Right lobe of liver (tissue), 6 donors: ENCODE data around the gene THEMIS. TPM values are rescaled to one million over a fixed set of nuclear protein-coding genes. Genes with fewer than 3 reads are reported as not detected.

ENCODE experiments used
- ATAC-seq, 4 donors: fragments of 200-7000 bp; cut with Tn5 transposase; one replicate each; pipeline ENCODE4 v1.9.1; 2020; ENCODE audit warnings: mild to moderate bottlenecking in 4 of 4, moderate library complexity in 4 of 4
- DNase-seq, 3 donors: peaks; one replicate each; pipeline ENCODE4 v3.0.0-alpha.2; 2020
- H3K27ac ChIP-seq, 3 donors: fragments of 200-600 bp; one replicate each; pipeline ENCODE4 v1.8.0; 2022
- H3K27me3 ChIP-seq, 2 donors: fragments of 200-600 bp; one replicate each; pipeline ENCODE4 v1.8.0; 2022
- H3K36me3 ChIP-seq, 4 donors: fragments of 200-600 bp; sonication (generic) in 1 of 4; one replicate each; pipeline versions ENCODE4 v1.5.1 to v1.8.0; 2017 to 2022; ENCODE audit warnings: control low read depth in 1 of 4
- H3K4me1 ChIP-seq, 4 donors: fragments of 200-600 bp; sonication (generic) in 1 of 4; one replicate each; pipeline versions ENCODE4 v1.5.1 to v1.8.0; 2017 to 2022; ENCODE audit warnings: control low read depth in 1 of 4
- H3K4me3 ChIP-seq, 3 donors: fragments of 200-600 bp; one replicate each; pipeline ENCODE4 v1.8.0; 2022
- H3K9me3 ChIP-seq, 4 donors: fragments of 200-600 bp; sonication (generic) in 1 of 4; one replicate each; pipeline versions ENCODE4 v1.5.1 to v1.8.0; 2017 to 2022; ENCODE audit warnings: control low read depth in 1 of 4
- POLR2A ChIP-seq: fragments of 450-650 bp; IDR thresholded peaks from one replicate; pipeline ENCODE4 v1.6.1; 2017; ENCODE audit warnings: antibody characterized with exemption, mild to moderate bottlenecking
- WGBS: methylation state at CpG from one replicate; pipeline ENCODE4 v1.1.6; 2018; ENCODE audit warnings: low coverage, low lambda C conversion rate; ENCODE audit not compliant: insufficient coverage; ENCODE audit errors: missing lambda C conversion rate; 5-methylcytosine and 5-hydroxymethylcytosine counted together
- intact Hi-C, 2 donors: fragments of 100-400 bp; cut with DNase I; formaldehyde crosslinking; loops; one replicate each; pipeline versions ENCODE4 v1.11.2 to v1.14.1; 2022
- total RNA-seq, 6 experiments: library from RNA; depleted of rRNA in 2 of 6; stranded (reverse); fragments of >200 nt in 2 of 6; fragmentation: NEBNext Ultra II Directional in 3 of 6; extraction: Animal tissue kit (Norgen Biotek cat#: 25700) in 3 of 6; gene quantifications; one replicate each; pipeline versions ENCODE4 v1.1.0 to v1.2.4, GENCODE V29; 2016 to 2023
- TF ChIP-seq, protein P1 (sequence below), 4 donors: fragments of 200-600 bp in 3 of 4; fragments of 450-650 bp in 1 of 4; IDR thresholded peaks; one replicate each; pipeline versions ENCODE4 v1.5.1 to v1.8.0; 2016 to 2022; ENCODE audit warnings: antibody characterized with exemption in 4 of 4, mild to moderate bottlenecking in 2 of 4
- donor health status: DM: no; HTN: yes; CAD: no.
- donor health status: DM: no; HTN: no; CAD: no.
- donor health status: DM: no; HTN: no; CAD: no.
- donor health status: DM: no; HTN: yes; CAD: no.
- donor health status: DM: no; HTN: yes; CAD: no.

THEMIS gene
- total RNA-seq, 6 experiments from 2014 or later = 0.09 to 0.61 (median 0.17) TPM; not detected in 1

DNA sequence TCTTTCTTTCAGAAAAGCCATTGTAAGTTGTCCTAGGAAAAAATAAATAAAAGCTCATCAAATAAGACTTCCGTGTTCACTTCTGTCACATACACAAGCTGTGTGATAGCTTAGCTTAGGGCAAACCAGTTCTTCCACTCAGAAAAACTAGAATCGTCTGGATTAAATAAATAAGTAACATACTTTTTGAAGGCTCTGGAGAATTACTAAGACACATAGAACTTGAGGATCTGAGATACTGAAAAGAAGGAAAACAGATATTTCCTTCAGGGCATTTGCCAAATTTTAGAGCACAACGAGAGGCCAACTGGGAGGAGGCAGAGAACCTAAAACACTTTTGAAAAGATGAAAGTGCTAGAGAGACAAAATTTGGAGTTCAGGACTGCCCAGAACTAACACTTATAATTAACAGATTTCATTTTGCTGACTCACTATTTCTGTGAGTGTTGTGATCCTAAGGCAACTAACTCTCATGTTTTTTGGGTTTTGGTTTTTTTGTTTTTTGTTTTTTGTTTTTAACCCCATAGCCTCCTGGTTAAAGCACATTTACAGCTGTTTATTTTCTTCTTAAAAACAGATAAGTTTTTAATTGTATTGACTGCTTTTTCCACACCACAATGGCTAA, 38.7 kb upstream of the THEMIS start:
- 41% methylated on average over 3 of the region's 3 CpGs for WGBS
- TF ChIP-seq, protein P1, sequence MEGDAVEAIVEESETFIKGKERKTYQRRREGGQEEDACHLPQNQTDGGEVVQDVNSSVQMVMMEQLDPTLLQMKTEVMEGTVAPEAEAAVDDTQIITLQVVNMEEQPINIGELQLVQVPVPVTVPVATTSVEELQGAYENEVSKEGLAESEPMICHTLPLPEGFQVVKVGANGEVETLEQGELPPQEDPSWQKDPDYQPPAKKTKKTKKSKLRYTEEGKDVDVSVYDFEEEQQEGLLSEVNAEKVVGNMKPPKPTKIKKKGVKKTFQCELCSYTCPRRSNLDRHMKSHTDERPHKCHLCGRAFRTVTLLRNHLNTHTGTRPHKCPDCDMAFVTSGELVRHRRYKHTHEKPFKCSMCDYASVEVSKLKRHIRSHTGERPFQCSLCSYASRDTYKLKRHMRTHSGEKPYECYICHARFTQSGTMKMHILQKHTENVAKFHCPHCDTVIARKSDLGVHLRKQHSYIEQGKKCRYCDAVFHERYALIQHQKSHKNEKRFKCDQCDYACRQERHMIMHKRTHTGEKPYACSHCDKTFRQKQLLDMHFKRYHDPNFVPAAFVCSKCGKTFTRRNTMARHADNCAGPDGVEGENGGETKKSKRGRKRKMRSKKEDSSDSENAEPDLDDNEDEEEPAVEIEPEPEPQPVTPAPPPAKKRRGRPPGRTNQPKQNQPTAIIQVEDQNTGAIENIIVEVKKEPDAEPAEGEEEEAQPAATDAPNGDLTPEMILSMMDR (IDR thresholded peaks at IDR 0.05) = no peak
- TF ChIP-seq POLR2A = no peak
- Histone ChIP-seq H3K27me3 (no peaks in the 10 kb centered on the region), H3K4me3 (no peak overlapping the region), H3K4me1 (no peaks in the 10 kb centered on the region), H3K36me3 (no peaks in the 10 kb centered on the region), H3K9me3 (no peaks in the 10 kb centered on the region), H3K27ac (no peak overlapping the region)
- intact Hi-C loops = no loop called here
- ATAC-seq = no peak
- DNase-seq = no peak

DNA sequence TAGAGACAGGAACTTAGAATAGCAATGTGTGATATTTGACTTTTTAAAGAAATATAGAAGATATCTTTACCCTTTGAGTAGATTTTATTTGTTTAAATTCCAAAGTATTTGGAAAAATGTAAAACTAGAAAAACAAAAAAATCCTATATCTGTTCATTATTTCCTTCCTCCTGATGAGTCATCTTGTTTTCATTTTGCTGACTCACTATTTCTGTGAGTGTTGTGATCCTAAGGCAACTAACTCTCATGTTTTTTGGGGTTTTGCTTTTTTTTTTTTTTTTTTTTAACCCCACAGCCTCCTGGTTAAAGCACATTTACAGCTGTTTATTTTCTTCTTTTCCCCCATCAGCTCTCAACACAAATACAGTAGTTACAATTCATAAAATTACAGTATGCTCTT, 37.8 kb upstream of the THEMIS start:
- no peaks in the 10 kb centered on the region for H3K36me3 ChIP-seq
- H3K9me3 ChIP-seq = no peaks in the 10 kb centered on the region
- H3K4me1 ChIP-seq = no peaks in the 10 kb centered on the region
- intact Hi-C loops = no loop called here
- no peak for ATAC-seq
- no peak for TF ChIP-seq POLR2A
- TF ChIP-seq, protein P1 (IDR thresholded peaks at IDR 0.05) = no peak
- no peak overlapping the region for H3K27ac ChIP-seq
- no peaks in the 10 kb centered on the region for H3K27me3 ChIP-seq
- H3K4me3 ChIP-seq = no peak overlapping the region
- DNase-seq = no peak

DNA sequence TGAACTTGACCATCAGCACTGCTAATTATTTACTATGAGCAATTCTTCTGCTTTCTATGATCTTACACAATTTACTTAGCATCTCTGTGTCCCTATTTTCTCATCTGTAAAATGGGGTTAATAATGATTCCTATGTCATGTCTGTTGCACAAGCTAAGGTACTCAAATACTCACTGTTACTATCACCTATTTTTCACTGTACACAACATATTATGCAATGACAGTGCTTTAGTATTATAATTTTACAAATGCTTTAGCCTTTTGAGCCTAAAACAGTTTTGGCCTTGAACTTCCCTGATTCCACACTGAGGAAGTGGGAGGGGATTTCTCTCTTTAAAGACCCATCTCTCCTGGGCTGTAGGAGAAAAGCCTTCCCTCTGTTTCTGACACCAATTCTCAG, 36.9 kb upstream of the THEMIS start:
- DNase-seq = no peak
- TF ChIP-seq, protein P1 (IDR thresholded peaks at IDR 0.05) = no peak
- TF ChIP-seq POLR2A = no peak

DNA sequence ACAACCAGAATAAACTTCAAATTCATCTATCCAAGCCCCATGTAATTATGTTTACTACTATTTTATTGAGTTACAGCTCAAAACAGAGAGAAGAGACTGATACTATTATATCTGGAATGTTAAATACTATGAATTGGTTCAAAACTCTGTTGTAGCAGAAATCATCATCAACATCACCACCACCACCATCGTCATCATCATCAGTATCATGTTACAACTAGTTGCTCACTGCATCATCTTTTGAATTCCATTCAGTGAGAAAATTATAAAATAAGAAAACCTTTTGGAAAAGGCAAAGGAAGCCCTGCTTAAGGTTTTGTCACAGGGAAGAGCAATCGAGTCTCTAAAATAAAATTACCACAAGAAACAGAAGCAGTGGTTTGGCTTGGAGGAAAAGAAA, 36.2 kb upstream of the THEMIS start:
- 62% methylated on average over 2 of the region's 2 CpGs for WGBS
- Histone ChIP-seq H3K27me3 (no peaks in the 10 kb centered on the region), H3K4me3 (no peak overlapping the region), H3K27ac (no peak overlapping the region), H3K4me1 (no peaks in the 10 kb centered on the region), H3K36me3 (no peaks in the 10 kb centered on the region), H3K9me3 (peaks cover 0 to 9% (median 0%) of the 10 kb centered on the region in 4 donors)
- ATAC-seq = no peak
- intact Hi-C loops = no loop called here
- DNase-seq = no peak
- no peak for TF ChIP-seq POLR2A
- TF ChIP-seq, protein P1 (IDR thresholded peaks at IDR 0.05) = no peak

More for the DNA sequence above, 36.9 kb upstream of the THEMIS start:
- H3K27me3 ChIP-seq = no peaks in the 10 kb centered on the region
- intact Hi-C loops = no loop called here
- H3K4me1 ChIP-seq = no peaks in the 10 kb centered on the region
- peaks cover 0 to 5% (median 0%) of the 10 kb centered on the region in 4 donors for H3K9me3 ChIP-seq
- no peak for ATAC-seq
- no peak overlapping the region for H3K27ac ChIP-seq
- no peaks in the 10 kb centered on the region for H3K36me3 ChIP-seq
- H3K4me3 ChIP-seq = no peak overlapping the region

DNA sequence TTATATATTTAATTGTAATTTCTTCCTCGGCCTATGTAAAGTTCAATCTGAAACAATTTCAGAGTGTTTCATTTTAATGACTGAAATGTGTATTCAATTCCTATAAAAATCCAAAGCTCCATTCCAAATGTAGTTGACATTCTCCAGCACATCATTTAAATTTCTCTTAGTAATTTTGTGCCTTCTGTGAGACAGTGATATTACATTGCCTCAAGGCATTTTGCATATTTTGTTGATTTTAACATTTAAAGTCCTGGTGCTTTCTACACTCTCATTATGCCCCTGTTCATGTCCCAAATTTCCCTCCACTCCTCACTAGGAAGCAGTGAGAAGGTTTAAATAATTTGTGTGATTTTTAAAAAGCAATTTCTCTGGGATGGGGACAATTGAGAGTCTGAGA, 34.1 kb upstream of the THEMIS start:
- no peak for TF ChIP-seq POLR2A
- TF ChIP-seq, protein P1 (IDR thresholded peaks at IDR 0.05) = no peak

More for the DNA sequence above, 34.1 kb upstream of the THEMIS start:
- WGBS = 75% methylated on average over 1 of the region's 1 CpG
- intact Hi-C loops = no loop called here
- Histone ChIP-seq H3K36me3 (no peaks in the 10 kb centered on the region), H3K27ac (no peak overlapping the region), H3K4me3 (no peak overlapping the region), H3K9me3 (peaks cover 0 to 9% (median 0%) of the 10 kb centered on the region in 4 donors), H3K27me3 (no peaks in the 10 kb centered on the region), H3K4me1 (no peaks in the 10 kb centered on the region)
- ATAC-seq (no peak), DNase-seq (no peak)
